SHP77 (cell line): ENCODE data around the gene CARMIL1.
"Not testable (repeated sequence)": the region's sequence is repeated elsewhere in the genome, so short reads cannot be mapped to it uniquely, and the experiment has no call there.

Experiments used
- DNase-seq, 2 experiments: peaks; one replicate each; lab custom pipeline; 2025; lab: John Stamatoyannopoulos, UW

The CARMIL1 gene

GRCh38 chr6:25277857-25278256 is 1.3 kb upstream of the CARMIL1 start:
- no peak for DNase-seq

DNA sequence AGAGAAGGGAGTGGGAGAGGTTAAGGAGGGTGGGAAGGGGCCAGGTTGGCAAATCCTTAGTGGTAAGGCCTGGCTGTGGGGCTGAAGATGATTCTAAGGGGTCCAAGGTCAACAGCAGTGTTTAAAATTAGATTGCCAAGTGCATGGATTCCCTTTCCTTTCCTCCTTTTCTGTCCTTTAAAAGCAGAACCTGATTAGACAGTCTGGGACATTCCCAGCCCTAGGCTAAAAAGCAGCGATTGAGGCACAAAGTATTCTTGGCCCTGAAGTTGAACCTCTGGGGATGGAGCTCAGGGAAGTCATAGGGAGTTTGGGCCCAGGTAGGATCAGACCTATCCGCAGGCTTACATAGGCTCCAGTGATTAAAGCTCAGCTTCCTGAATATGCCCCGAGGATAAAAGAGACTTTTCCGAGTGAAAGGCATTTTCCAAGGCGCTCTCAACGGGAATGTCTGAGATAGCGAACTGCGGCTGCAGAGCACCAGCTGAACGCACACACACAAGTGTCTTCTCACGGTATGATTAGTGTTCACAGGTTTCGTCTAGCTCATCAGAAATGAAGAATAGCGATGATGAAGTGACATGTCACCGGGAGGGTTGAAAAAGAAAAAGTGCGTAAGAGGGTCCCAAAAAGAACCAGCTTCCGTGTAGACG is 787 bp upstream of the CARMIL1 start:
- DNase-seq: peak in 1 of 2 experiments; percentile 55

- no peak for DNase-seq
Measured at GRCh38 chr6:25279748-25280343, 672 bp downstream of the CARMIL1 start.

- no peak for DNase-seq
Measured at GRCh38 chr6:25280344-25281074, 1.3 kb downstream of the CARMIL1 start.

- DNase-seq: no peak
Measured at GRCh38 chr6:25286891-25287290, 7.7 kb downstream of the CARMIL1 start.

DNA sequence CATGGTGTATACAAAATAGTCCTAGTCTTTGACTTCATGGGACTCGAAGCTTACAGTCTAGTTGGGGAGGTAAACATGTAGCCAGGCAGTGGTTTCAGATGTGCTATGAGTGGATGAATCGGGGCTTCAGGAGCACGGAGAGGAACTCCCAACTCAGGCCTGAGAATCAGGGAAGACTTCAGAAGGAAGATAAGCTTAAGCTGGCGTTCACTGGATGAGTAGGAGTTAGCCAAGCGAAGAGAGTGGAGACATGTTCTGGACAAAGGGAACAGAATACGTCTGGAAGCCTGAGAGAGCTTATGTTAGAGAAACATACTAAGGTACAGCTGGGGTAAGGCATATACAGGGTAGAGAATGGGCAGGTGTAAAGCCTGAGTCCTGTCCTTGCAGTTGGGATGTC is 8.8 kb downstream of the CARMIL1 start:
- DNase-seq: no peak

DNA sequence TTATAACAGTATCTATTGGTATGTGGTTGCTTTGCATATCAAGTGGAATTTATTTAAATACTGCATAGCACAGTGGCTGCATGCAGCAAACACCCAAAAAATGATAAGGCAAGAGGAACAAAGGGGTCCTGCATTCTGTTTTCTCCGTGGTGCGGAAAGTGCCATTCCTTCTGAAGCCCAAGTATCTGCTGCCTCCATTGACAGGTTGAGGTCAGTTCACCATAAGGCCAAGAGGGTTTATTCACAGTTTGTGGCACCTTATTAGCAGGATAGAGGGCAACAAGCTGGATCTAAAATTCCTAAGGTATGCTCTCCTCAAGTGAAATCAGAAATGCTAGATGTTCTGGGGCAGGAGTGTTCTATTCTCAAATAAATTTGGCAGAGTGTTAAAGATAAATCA is 9.3 kb downstream of the CARMIL1 start:
- no peak for DNase-seq

DNA sequence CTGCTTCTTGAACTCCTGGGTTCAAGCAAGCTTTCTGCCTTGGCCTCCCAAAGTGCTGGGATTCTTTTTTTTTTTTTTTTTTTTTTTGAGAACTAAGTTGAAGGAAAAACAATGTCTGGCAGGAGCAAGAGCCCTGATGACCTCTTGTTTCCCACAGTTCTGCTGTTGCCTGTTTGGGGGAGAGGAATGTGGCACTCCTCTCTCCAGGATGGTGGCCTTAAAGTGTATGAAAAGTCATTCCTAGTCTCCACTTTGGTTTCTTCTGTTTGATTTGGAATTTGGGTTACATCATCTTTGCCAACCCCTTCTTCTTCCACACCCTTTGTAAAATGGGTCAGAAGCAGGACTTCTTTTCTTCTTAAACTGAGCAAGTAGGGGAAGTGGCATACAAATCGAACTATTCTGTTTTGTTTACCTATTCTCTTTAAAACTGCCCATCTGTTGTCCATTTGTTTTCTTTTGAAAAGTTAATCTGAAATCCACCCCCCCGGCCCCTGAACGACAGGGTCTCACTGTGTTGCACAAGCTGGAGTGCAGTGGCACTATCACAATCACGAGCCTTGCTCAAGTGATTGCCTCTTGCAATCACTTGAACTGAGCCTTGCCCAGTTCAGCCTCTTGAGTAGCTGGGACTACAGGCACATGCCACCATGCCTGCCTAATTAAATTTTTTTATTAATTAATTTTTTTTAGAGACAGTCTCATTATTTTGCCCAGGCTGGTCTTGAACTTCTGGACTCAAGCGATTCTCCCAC is 11.3 kb downstream of the CARMIL1 start:
- no peak for DNase-seq

DNA sequence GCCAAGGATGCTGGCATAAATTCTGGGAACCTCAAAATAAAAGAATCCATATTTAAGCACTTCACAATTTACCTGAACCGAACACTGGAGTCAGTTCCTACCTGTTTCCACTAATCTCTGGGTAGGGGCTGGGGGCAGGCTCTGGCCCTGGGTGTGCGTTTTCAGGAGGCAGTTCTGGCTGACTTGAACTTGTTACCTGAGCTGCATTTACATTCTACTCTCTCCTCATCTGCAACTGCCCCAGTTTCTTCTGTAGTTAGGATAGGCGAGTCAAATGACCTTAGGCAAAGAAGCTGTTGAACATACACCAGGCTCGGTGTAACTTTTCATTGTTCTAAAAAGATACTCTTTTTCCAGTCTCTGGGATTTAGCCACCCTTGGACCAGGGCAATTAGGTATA is 13.2 kb downstream of the CARMIL1 start:
- DNase-seq: no peak

DNA sequence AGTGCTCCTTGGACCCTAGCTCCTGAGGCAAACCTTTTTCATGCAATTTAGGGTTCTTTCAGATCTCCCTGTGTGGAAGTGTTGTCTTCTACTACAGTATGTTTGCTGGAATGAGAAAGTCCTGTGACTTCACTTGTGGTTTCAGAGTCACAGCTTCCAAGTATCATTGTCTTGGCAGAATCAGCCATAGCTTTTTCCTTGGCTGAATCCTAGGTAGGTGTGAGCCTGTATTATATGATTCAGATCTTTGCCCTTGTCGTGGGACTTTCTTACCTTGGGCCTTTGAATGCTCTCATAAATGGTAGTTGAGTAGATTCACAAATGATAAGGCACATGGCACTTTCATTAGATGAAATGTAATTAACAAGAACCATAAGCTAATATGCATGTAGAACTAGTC is 16.5 kb downstream of the CARMIL1 start:
- DNase-seq: no peak

DNA sequence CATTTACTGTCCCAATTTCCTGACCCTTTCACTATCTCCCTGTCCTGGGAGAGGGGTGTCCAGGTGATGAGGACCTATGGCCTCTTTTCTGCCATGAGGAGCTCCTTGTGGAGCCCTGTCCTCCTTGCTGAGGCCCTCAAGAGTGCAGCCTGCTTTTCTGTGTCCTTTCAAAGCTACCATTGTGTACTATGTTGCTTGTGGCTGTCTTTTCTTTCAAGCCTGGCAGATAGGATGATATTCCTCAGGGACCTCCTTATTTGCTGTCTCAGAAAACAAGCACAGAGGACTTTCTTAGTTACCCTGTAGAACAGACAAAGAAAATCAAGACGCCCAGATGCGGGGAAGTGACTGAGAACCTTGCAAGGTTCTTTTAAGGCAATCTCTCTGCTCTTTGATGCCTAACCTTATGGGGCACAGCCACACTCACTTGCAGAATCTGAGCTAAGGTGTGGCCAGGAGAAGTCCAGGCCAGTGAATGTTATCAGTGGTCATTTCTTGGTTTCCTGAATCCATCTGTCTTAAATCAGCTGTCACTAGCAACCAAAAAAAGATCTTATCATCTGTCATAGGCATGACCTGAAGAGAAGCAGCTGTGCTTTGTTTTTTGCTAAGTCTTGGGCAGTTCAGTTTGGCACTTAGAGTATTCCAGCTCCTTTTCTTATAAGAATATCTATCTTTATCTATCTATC is 17.2 kb downstream of the CARMIL1 start:
- DNase-seq: no peak

DNA sequence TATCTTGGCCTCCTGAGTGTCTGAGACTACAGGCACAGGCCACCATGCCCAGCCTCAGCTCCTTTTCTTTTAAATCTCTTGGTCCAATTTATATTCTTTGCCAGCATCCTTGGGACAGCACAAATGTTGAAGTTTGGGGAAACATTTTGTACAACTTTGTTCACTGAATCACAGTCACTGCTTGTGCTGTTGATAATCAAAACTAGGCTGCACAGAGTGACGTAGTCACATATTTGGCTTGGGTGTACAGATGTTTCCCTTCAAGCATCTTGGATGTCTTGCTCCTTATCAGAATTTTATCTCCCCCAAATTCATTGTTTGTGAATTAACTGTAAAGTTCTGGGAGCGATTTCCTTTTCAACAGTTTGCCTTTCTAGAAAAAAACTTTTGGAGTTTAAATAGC is 17.9 kb downstream of the CARMIL1 start:
- DNase-seq: no peak

- no peak for DNase-seq
Measured at GRCh38 chr6:25297823-25298522, 18.8 kb downstream of the CARMIL1 start.

DNA sequence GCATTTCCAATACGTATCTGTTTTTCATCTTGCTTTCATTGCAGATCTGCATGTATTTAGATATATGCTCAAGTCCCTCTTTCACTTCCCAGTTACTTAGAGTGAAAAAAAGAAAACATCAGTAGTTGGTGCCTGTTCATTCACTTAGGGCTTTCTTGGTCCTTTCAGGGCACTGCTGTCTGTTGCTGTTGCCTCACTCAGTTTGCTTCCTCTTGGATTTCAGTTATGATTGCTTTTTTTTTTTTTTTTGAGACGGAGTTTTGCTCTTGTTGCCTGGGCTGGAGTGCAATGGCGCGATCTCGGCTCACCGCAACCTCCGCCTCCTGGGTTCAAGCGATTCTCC is 19.3 kb downstream of the CARMIL1 start:
- not testable (repeated sequence) for DNase-seq

DNA sequence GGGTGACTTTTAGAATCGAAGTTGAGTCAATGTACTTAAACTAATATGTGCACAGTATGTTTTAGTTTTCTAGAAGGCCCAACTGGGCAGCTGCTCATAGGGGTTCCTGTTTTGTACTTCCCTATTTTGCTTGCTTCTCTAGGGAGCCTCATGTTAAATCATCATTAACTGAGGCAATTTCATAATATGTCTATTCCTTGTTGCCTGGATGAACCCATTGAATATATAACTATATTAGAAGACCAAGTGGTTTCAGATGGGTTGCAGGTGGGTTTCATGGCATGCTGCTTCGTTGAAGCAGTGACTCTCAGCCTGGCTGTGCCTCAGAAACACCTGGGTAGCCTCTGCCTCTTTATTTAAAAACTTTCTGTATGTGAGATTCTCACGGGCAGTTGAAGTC is 22.2 kb downstream of the CARMIL1 start:
- no peak for DNase-seq

- DNase-seq: no peak
Measured at GRCh38 chr6:25302151-25302550, 23.0 kb downstream of the CARMIL1 start.

- peak in 1 of 2 experiments; percentile 5 for DNase-seq
Measured at GRCh38 chr6:25302677-25303128, 23.5 kb downstream of the CARMIL1 start.

GRCh38 chr6:25303254-25303653 is 24.1 kb downstream of the CARMIL1 start:
- no peak for DNase-seq

GRCh38 chr6:25306379-25306778 is 27.2 kb downstream of the CARMIL1 start:
- no peak for DNase-seq

DNA sequence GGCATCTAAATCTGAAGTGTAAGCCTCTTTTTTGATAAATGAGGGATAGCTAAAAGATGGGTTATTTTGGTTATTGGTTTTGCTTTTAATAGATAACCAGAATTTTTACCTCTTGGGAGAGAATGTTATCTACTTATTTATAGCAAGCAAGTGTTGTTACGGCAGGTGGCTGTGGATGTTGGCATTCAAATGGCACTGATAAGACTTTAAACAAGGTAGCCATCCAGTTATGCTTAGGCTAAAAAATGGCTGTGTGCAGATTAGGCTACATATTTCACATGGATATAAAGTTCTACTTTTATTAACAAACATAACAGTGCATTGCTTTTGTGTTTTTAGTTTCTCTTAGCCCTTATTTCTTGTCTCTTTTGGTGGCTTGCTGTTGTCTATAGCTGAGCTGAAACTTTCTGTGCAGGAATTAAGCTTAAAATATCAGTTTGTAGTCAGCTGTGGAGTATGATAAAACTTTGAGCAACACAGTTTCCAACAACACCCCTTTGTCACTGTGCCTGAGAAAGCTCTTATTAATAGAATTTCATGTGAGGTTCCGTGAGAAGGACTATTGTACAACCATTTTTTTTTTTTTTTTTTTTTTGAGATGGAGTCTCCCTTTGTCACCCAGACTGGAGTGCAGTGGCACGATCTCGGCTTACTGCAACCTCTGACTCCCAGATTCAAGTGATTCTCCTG is 28.8 kb downstream of the CARMIL1 start:
- DNase-seq: no peak

DNA sequence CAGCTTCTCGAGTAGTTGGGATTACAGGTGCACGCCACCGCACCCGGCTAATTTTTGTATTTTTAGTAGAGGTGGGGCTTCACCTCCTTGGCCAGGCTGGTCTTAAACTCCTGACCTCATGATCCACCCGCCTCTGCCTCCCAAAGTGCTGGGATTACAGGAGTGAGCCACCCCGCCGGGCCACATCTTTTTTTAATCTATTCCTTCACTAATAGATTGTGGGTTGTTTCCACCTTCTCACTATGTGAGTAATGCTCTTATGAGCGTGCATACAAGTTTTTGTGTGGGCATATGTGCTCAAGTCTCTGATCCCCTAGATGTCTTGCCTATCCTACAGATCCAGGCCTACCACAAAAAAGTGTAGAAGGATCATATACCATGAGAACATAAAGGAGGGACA is 30.7 kb downstream of the CARMIL1 start:
- no peak for DNase-seq
